GM23248 (cell line): ENCODE measurements around the gene SHH.

Source experiments
- EZH2 ChIP-seq: fragments of 200-600 bp; sonication (generic); IDR thresholded peaks from 2 replicates; pipeline ENCODE4 v1.6.1; 2018; ENCODE audit warnings: antibody characterized with exemption, mild to moderate bottlenecking; ENCODE audit not compliant: insufficient read depth, poor library complexity, severe bottlenecking
- EZH2phosphoT487 ChIP-seq: fragments of 200-600 bp; sonication (generic); IDR thresholded peaks from 2 replicates; pipeline ENCODE4 v1.6.1; 2018; ENCODE audit warnings: antibody characterized with exemption, moderate library complexity, mild to moderate bottlenecking, low read depth; ENCODE audit not compliant: insufficient read depth

- TF ChIP-seq EZH2phosphoT487 = no peak
- TF ChIP-seq EZH2 = no peak
Observed at GRCh38 chr7:155795401-155795800, 16.9 kb downstream of the SHH start.
